MM.1S (cell line): Measurements from ENCODE around the gene AQP2.

Experiments used
- DNase-seq: peaks from one replicate; pipeline ENCODE4 v3.0.0-alpha.2; 2015
- H2AFZ ChIP-seq: fragments of 300-600 bp; sonication (generic); 2 replicates; pipeline ENCODE4 v1.6.0; 2016; ENCODE audit warnings: antibody characterized with exemption, low read length
- H3F3A ChIP-seq: fragments of 300-600 bp; sonication (generic); 2 replicates; pipeline ENCODE4 v1.6.1; 2016; ENCODE audit warnings: mild to moderate bottlenecking, antibody characterized with exemption, low read length, moderate library complexity, mixed read lengths; ENCODE audit not compliant: insufficient read depth
- H3K27ac ChIP-seq: fragments of 300-600 bp; sonication (generic); 2 replicates; pipeline ENCODE4 v1.5.1; 2016; ENCODE audit warnings: mild to moderate bottlenecking, low read length
- H3K27me3 ChIP-seq: fragments of 300-600 bp; sonication (generic); replicated peaks from 2 replicates; pipeline ENCODE4 v1.6.0; 2016; ENCODE audit warnings: low read length; ENCODE audit not compliant: insufficient read depth
- H3K36me3 ChIP-seq: fragments of 300-600 bp; sonication (generic); replicated peaks from 2 replicates; pipeline ENCODE4 v1.6.1; 2016; ENCODE audit warnings: mild to moderate bottlenecking, low read length, mixed read lengths; ENCODE audit not compliant: insufficient read depth
- H3K4me1 ChIP-seq: fragments of 300-600 bp; sonication (generic); 2 replicates; pipeline ENCODE4 v1.6.1; 2016; ENCODE audit warnings: low read length, mixed read lengths
- H3K4me2 ChIP-seq: fragments of 300-600 bp; sonication (generic); 2 replicates; pipeline ENCODE4 v1.6.0; 2016; ENCODE audit warnings: low read depth, low read length
- H3K4me3 ChIP-seq: fragments of 300-600 bp; sonication (generic); 2 replicates; pipeline ENCODE4 v1.5.1; 2016; ENCODE audit warnings: low read length, mixed read lengths
- H3K79me2 ChIP-seq: fragments of 300-600 bp; sonication (generic); 2 replicates; pipeline ENCODE4 v1.6.1; 2016; ENCODE audit warnings: mixed run types, low read length, mixed read lengths
- H3K9ac ChIP-seq: fragments of 300-600 bp; sonication (generic); 2 replicates; pipeline ENCODE4 v1.6.1; 2016; ENCODE audit warnings: low read length, mixed read lengths
- H3K9me2 ChIP-seq: fragments of 300-600 bp; sonication (generic); replicated peaks from 2 replicates; pipeline ENCODE4 v1.6.1; 2016; ENCODE audit warnings: mild to moderate bottlenecking, low read length, mixed read lengths; ENCODE audit not compliant: insufficient read depth
- H3K9me3 ChIP-seq: fragments of 300-600 bp; sonication (generic); replicated peaks from 2 replicates; pipeline ENCODE4 v1.6.1; 2016; ENCODE audit warnings: mild to moderate bottlenecking, low read length, mixed read lengths; ENCODE audit not compliant: insufficient read depth
- H4K20me1 ChIP-seq: fragments of 300-600 bp; sonication (generic); 2 replicates; pipeline ENCODE4 v1.6.1; 2016; ENCODE audit warnings: mild to moderate bottlenecking, low read length, moderate library complexity, mixed read lengths; ENCODE audit not compliant: insufficient read depth
- EZH2 ChIP-seq: fragments of 300-600 bp; sonication (generic); optimal IDR thresholded peaks from 2 replicates; pipeline ENCODE3; 2017; ENCODE audit warnings: low read depth, mild to moderate bottlenecking, antibody characterized with exemption, low read length, mixed read lengths
- EZH2phosphoT487 ChIP-seq: fragments of 300-600 bp; sonication (generic); IDR thresholded peaks from 2 replicates; pipeline ENCODE4 v1.6.1; 2018; ENCODE audit warnings: antibody characterized with exemption, low read length
- TF ChIP-seq, protein P1 (sequence below): fragments of 300-600 bp; sonication (generic); IDR thresholded peaks from 2 replicates; pipeline ENCODE4 v1.5.1; 2016; ENCODE audit warnings: antibody characterized with exemption, low read length, mixed read lengths

The AQP2 gene

DNA sequence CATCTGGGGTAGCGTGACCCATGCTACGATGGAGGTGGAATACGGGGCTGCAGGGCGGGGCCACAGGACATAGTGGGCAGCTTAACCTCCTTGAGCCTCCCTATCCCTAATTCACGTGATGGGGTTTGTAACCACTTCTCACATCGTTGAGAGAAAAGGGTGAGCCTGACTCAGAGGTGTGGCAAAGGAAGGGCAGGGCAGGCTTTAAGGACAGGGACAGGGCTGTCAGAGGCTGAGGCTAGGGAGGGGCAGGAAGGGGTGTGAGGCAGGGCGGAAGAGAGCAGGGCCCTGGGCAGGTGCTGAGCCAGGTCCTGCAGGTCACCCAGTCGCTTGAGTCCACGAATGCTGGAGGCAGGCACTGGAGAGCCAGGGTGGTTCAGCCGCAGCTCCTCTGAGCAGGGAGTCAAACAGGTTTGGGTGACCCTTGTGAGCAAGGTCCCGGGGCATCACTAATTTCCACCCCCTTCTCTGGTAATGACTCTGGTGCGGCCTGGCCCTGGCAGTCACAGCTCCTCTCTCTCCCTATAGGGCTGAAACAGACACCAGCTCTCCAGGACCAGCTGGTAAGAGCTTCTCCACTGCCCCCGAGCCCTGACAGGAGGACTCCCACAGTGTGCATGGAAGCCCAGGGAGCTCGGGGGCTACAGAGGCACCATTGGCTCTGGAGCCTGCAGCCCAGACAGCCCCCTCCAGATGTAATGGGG, 7.5 kb upstream of the AQP2 start:
- no peak overlapping the region for H3K4me2 ChIP-seq
- H3K9me2 ChIP-seq: no peaks in the 10 kb centered on the region
- no peak for TF ChIP-seq EZH2
- no peak for TF ChIP-seq EZH2phosphoT487
- TF ChIP-seq, protein P1, sequence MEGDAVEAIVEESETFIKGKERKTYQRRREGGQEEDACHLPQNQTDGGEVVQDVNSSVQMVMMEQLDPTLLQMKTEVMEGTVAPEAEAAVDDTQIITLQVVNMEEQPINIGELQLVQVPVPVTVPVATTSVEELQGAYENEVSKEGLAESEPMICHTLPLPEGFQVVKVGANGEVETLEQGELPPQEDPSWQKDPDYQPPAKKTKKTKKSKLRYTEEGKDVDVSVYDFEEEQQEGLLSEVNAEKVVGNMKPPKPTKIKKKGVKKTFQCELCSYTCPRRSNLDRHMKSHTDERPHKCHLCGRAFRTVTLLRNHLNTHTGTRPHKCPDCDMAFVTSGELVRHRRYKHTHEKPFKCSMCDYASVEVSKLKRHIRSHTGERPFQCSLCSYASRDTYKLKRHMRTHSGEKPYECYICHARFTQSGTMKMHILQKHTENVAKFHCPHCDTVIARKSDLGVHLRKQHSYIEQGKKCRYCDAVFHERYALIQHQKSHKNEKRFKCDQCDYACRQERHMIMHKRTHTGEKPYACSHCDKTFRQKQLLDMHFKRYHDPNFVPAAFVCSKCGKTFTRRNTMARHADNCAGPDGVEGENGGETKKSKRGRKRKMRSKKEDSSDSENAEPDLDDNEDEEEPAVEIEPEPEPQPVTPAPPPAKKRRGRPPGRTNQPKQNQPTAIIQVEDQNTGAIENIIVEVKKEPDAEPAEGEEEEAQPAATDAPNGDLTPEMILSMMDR: no peak
- no peaks in the 10 kb centered on the region for H3K9me3 ChIP-seq
- H3K36me3 ChIP-seq: no peaks in the 10 kb centered on the region
- no peak overlapping the region for H3K27ac ChIP-seq
- peak; percentile 12 for DNase-seq
- H3K27me3 ChIP-seq: no peaks in the 10 kb centered on the region
- no peak overlapping the region for H2AFZ ChIP-seq
- no peak overlapping the region for H3K9ac ChIP-seq
- no peaks in the 10 kb centered on the region for H3F3A ChIP-seq
- H3K4me1 ChIP-seq: 0 out of 2 replicates have a peak, but pooled peaks cover 6% of the 10 kb centered on the region
- H3K79me2 ChIP-seq: no peaks in the 10 kb centered on the region
- H3K4me3 ChIP-seq: no peak overlapping the region
- H4K20me1 ChIP-seq: no peaks in the 10 kb centered on the region

DNA sequence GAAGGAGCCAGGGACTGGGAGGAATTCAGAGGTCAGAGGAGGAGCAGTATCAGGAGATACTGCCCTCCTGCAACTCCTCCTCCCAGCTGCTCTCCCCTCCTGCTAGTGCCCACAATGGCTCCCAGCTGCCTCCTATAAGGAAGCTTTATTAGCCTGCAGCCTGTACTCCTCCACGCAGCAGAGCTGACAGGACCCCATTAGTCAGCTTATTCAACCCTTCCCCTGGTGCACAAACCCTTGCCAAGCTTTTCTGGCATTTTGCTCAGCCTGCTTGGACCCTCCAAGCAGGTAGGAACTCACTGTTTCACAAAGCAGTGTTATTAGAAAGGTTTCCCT, 6.9 kb upstream of the AQP2 start:
- 0 out of 2 replicates have a peak, but pooled peaks cover 6% of the 10 kb centered on the region for H3K4me1 ChIP-seq
- TF ChIP-seq, protein P1: no peak
- TF ChIP-seq EZH2phosphoT487: no peak
- TF ChIP-seq EZH2: no peak
- no peak overlapping the region for H3K4me2 ChIP-seq
- no peak overlapping the region for H2AFZ ChIP-seq
- no peak for DNase-seq
- H3K36me3 ChIP-seq: no peaks in the 10 kb centered on the region
- H4K20me1 ChIP-seq: no peaks in the 10 kb centered on the region
- H3K9ac ChIP-seq: no peak overlapping the region
- no peaks in the 10 kb centered on the region for H3K9me3 ChIP-seq
- no peaks in the 10 kb centered on the region for H3K9me2 ChIP-seq
- no peak overlapping the region for H3K4me3 ChIP-seq
- H3K27ac ChIP-seq: no peak overlapping the region
- no peaks in the 10 kb centered on the region for H3F3A ChIP-seq
- no peaks in the 10 kb centered on the region for H3K27me3 ChIP-seq
- H3K79me2 ChIP-seq: no peaks in the 10 kb centered on the region

DNA sequence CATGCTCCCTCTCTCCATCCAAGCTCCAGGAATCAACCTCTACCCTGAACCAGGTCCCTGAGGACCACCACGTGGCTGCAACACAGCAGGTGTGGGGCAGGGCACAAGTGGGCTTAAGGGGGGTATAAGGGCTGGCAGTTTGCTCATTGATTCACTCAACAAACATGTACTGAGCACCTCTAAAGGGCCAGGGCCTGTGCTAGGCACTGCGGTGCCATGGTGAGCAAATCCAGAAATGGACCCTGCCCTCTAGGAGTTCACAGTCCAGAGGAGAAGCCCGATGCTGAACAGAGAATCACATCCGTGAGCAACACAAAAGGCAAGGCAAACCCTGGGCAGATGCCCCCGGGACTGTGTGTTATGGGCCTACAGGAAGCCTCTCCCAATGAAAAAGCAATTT, 6.5 kb upstream of the AQP2 start:
- H3K4me3 ChIP-seq: no peak overlapping the region
- H3K4me2 ChIP-seq: no peak overlapping the region
- H3K36me3 ChIP-seq: no peaks in the 10 kb centered on the region
- no peaks in the 10 kb centered on the region for H4K20me1 ChIP-seq
- TF ChIP-seq EZH2: no peak
- no peak for TF ChIP-seq EZH2phosphoT487
- H3K9me3 ChIP-seq: no peaks in the 10 kb centered on the region
- no peaks in the 10 kb centered on the region for H3K9me2 ChIP-seq
- DNase-seq: no peak
- no peaks in the 10 kb centered on the region for H3F3A ChIP-seq
- H3K27ac ChIP-seq: no peak overlapping the region
- 0 out of 2 replicates have a peak, but pooled peaks cover 6% of the 10 kb centered on the region for H3K4me1 ChIP-seq
- no peak overlapping the region for H2AFZ ChIP-seq
- no peaks in the 10 kb centered on the region for H3K27me3 ChIP-seq
- no peak overlapping the region for H3K9ac ChIP-seq
- no peaks in the 10 kb centered on the region for H3K79me2 ChIP-seq

DNA sequence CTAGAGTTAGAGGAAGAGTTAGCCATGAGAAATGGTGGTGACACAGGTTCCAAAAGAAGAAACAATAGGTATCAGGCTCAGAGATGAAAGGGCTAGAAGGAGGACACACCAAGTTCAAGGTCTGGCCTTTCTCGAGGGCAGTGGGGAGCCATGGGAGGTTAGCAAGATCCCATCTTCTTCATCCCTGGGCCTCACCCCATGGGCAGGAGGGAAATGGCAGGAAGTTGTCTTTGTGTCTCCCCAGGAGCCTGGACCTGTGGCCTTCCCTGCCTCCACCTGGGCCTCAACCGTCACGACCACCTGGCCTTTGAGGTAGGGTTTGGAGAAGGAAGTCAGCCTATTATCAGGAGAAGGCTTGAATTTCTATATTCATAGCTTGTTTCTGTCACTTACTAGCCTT, 5.8 kb upstream of the AQP2 start:
- H3K4me2 ChIP-seq: no peak overlapping the region
- no peaks in the 10 kb centered on the region for H3F3A ChIP-seq
- H3K4me1 ChIP-seq: 0 out of 2 replicates have a peak, but pooled peaks cover 6% of the 10 kb centered on the region
- H4K20me1 ChIP-seq: no peaks in the 10 kb centered on the region
- no peaks in the 10 kb centered on the region for H3K9me3 ChIP-seq
- H2AFZ ChIP-seq: 0 out of 2 replicates have a peak overlapping the region, but pooled peaks have one; percentile 93
- DNase-seq: no peak
- H3K27me3 ChIP-seq: no peaks in the 10 kb centered on the region
- H3K27ac ChIP-seq: no peak overlapping the region
- H3K9me2 ChIP-seq: no peaks in the 10 kb centered on the region
- no peak overlapping the region for H3K4me3 ChIP-seq
- no peaks in the 10 kb centered on the region for H3K79me2 ChIP-seq
- TF ChIP-seq EZH2phosphoT487: no peak
- no peak for TF ChIP-seq EZH2
- TF ChIP-seq, protein P1: no peak
- H3K36me3 ChIP-seq: no peaks in the 10 kb centered on the region
- H3K9ac ChIP-seq: no peak overlapping the region
